HepG2 (cell line): ENCODE data around the gene CFAP73. TPM values are rescaled to one million over a fixed set of nuclear protein-coding genes. Genes with fewer than 3 reads are reported as not detected.

Experiments used
- ATAC-seq: fragments of 200-7000 bp; cut with Tn5 transposase; 3 replicates; pipeline ENCODE4 v1.9.1; 2020; ENCODE audit warnings: mild to moderate bottlenecking, moderate library complexity
- BruUV-seq: library from RNA; stranded (reverse); fragments of 400-500 nt; replicated peaks from 2 replicates; lab custom pipeline; 2021; lab: Mats Ljungman, UMichigan
- CTCF ChIA-PET: fragments of 300-600 bp; formaldehyde crosslinking; extraction: SDS; loops from one replicate; lab custom pipeline; 2021; ENCODE audit warnings: low total read pairs, inconsistent platforms, low intra/inter-chr PET ratio; lab: Yijun Ruan, JAX
- POLR2A ChIA-PET: fragments of 350-600 bp; sonication (Branson Sonifier 250); formaldehyde crosslinking; loops from one replicate; lab custom pipeline; 2020; ENCODE audit warnings: antibody characterized with exemption, inconsistent platforms; lab: Yijun Ruan, JAX
- DNase-seq: peaks from one replicate; pipeline ENCODE4 v3.0.0-alpha.2; 2015; ENCODE audit warnings: low spot score
- FAIRE-seq: peaks from 3 replicates; lab custom pipeline; 2011; peaks lifted over from hg19 to GRCh38; lab: Jason Lieb, UNC
- H2AFZ ChIP-seq: one replicate; pipeline ENCODE4 v1.6.1; 2011; ENCODE audit warnings: low read length, inconsistent platforms
- H3K27ac ChIP-seq: fragments of 300-600 bp; 3 replicates; pipeline ENCODE4 v1.8.0; 2011; ENCODE audit warnings: mixed run types, mild to moderate bottlenecking, mixed read lengths, low read length, inconsistent platforms; ENCODE audit not compliant: insufficient read depth; ENCODE audit errors: extremely low read length
- H3K27me3 ChIP-seq, 2 experiments: fragments of 200-600 bp in 1 of 2; 2 replicates in 1 of 2; 3 replicates in 1 of 2; pipeline versions ENCODE4 v1.6.0 to v1.8.0; 2011; ENCODE audit warnings: low read length in 2 of 2, mild to moderate bottlenecking in 2 of 2, moderate library complexity in 2 of 2, inconsistent platforms in 1 of 2; ENCODE audit not compliant: insufficient read depth in 2 of 2, control insufficient read depth in 1 of 2
- H3K36me3 ChIP-seq, 2 experiments: fragments of 200-600 bp in 1 of 2; replicated peaks in 1 of 2; 2 replicates in 1 of 2; 3 replicates in 1 of 2; pipeline versions ENCODE4 v1.5.1 to v1.8.0; 2011; ENCODE audit warnings: low read length in 2 of 2, inconsistent platforms in 1 of 2; ENCODE audit not compliant: insufficient read depth in 2 of 2, control insufficient read depth in 1 of 2
- H3K4me1 ChIP-seq: 2 replicates; pipeline ENCODE4 v1.5.1; 2012; ENCODE audit warnings: low read length, inconsistent platforms; ENCODE audit not compliant: insufficient read depth
- H3K4me2 ChIP-seq: 2 replicates; pipeline ENCODE4 v1.6.0; 2011; ENCODE audit warnings: low read depth, low read length, inconsistent platforms
- H3K4me3 ChIP-seq, 3 experiments: fragments of 200-600 bp in 1 of 3; sonication (generic), shearing (Covaris generic) in 1 of 3; replicated peaks in 1 of 3; 2 replicates each; pipeline ENCODE4 v1.5.1; 2011 to 2016; ENCODE audit warnings: low read length in 3 of 3, inconsistent platforms in 2 of 3, low read depth in 2 of 3, mild to moderate bottlenecking in 2 of 3, control low read depth in 1 of 3, mixed read lengths in 1 of 3; ENCODE audit not compliant: insufficient read depth in 1 of 3
- H3K79me2 ChIP-seq: one replicate; pipeline ENCODE4 v1.6.1; 2011; ENCODE audit warnings: low read length, inconsistent platforms; ENCODE audit not compliant: insufficient read depth
- H3K9ac ChIP-seq: 2 replicates; pipeline ENCODE4 v1.6.0; 2011; ENCODE audit warnings: mild to moderate bottlenecking, low read depth, low read length, inconsistent platforms; ENCODE audit not compliant: insufficient read depth
- H3K9me3 ChIP-seq: 2 replicates; pipeline ENCODE4 v1.5.1; 2012; ENCODE audit warnings: mild to moderate bottlenecking, low read length
- H4K20me1 ChIP-seq: 2 replicates; pipeline ENCODE4 v1.6.0; 2011; ENCODE audit warnings: inconsistent platforms, mild to moderate bottlenecking, low read length, moderate library complexity; ENCODE audit not compliant: insufficient read depth
- ARID2 ChIP-seq: sonication (generic); formaldehyde crosslinking; IDR thresholded peaks from 2 replicates; pipeline ENCODE4 v1.8.1; 2022; ENCODE audit warnings: mild to moderate bottlenecking, missing genetic modification reagents, borderline replicate concordance
- CREB1 ChIP-seq, 2 experiments: fragments of 450-650 bp in 1 of 2; IDR thresholded peaks; 2 replicates each; pipeline ENCODE4 v1.6.1; 2016 to 2017; ENCODE audit warnings: control low read depth in 1 of 2, mild to moderate bottlenecking in 1 of 2, missing compliant biosample characterization in 1 of 2, missing genetic modification characterization in 1 of 2
- FOSL2 ChIP-seq: sonication (generic); formaldehyde crosslinking; IDR thresholded peaks from 2 replicates; pipeline ENCODE4 v1.4.0; 2020; ENCODE audit warnings: missing genetic modification reagents
- GTF3A ChIP-seq: sonication (generic); formaldehyde crosslinking; conservative IDR thresholded peaks from 2 replicates; pipeline ENCODE4 v1.4.0; 2020; ENCODE audit warnings: mild to moderate bottlenecking, missing genetic modification reagents
- JUND ChIP-seq: sonication (generic); formaldehyde crosslinking; IDR thresholded peaks from 2 replicates; pipeline ENCODE4 v1.8.0; 2022; ENCODE audit warnings: mild to moderate bottlenecking, missing genetic modification reagents
- NFIC ChIP-seq: IDR thresholded peaks from 2 replicates; pipeline ENCODE4 v1.6.1; 2012; ENCODE audit warnings: mild to moderate bottlenecking, low read length, inconsistent platforms
- YEATS2 ChIP-seq: sonication (generic); formaldehyde crosslinking; IDR thresholded peaks from 2 replicates; pipeline ENCODE4 v1.4.0; 2020; ENCODE audit warnings: missing genetic modification reagents, borderline replicate concordance
- ZNF224 ChIP-seq: sonication (generic); formaldehyde crosslinking; IDR thresholded peaks from 2 replicates; pipeline ENCODE4 v1.5.0; 2020; ENCODE audit warnings: mild to moderate bottlenecking, missing genetic modification reagents
- ZNF296 ChIP-seq: sonication (generic); formaldehyde crosslinking; conservative IDR thresholded peaks from 2 replicates; pipeline ENCODE4 v1.5.0; 2020; ENCODE audit warnings: mild to moderate bottlenecking, missing genetic modification reagents
- WGBS: methylation state at CpG from one replicate; pipeline ENCODE4 v1.1.6; 2017; ENCODE audit warnings: low lambda C conversion rate; 5-methylcytosine and 5-hydroxymethylcytosine counted together
- in situ Hi-C: cut with HindIII; loops from 2 replicates; pipeline ENCODE4 v1.10.0; 2017; ENCODE audit warnings: low pct_unique_long_range_greater_than_20kb; ENCODE audit not compliant: extremely low pct_ligation_motif_present
- intact Hi-C: fragments of 100-400 bp; cut with micrococcal nuclease; formaldehyde crosslinking; loops from one replicate; pipeline ENCODE4 v1.10.0; 2022; ENCODE audit not compliant: unreplicated experiment
- polyA plus RNA-seq, 8 experiments: library from polyadenylated mRNA; depleted of rRNA in 3 of 8; stranded (reverse) in 7 of 8; unstranded in 1 of 8; fragments of >200 nt; fragmentation: Illumina TruSeq in 4 of 8; extraction: Trizol in 4 of 8; gene quantifications; 2 replicates each; pipeline versions ENCODE4 v1.2.1 to v1.2.3, GENCODE V29; 2011 to 2016; ENCODE audit warnings: low read depth in 4 of 8, missing spikeins in 1 of 8, mixed read lengths in 1 of 8; ENCODE audit not compliant: insufficient read depth in 1 of 8
- total RNA-seq, 5 experiments: library from RNA; depleted of rRNA; stranded (reverse); fragments of >200 nt; fragmentation: Illumina TruSeq; extraction: Trizol; gene quantifications; 2 replicates each; pipeline ENCODE4 v1.2.3, GENCODE V29; 2016; ENCODE audit warnings: low read depth in 1 of 5
- TF ChIP-seq, protein P1 (sequence below): sonication (generic); formaldehyde crosslinking; IDR thresholded peaks from 2 replicates; pipeline ENCODE4 v1.4.0; 2020; ENCODE audit warnings: missing genetic modification reagents
- TF ChIP-seq, protein P2 (sequence below), 2 experiments: fragments of 450-650 bp in 1 of 2; sonication (generic) in 1 of 2; formaldehyde crosslinking in 1 of 2; IDR thresholded peaks; 2 replicates each; pipeline versions ENCODE4 v1.6.1 to v1.8.0; 2016 to 2022; ENCODE audit warnings: antibody characterized with exemption in 1 of 2, mild to moderate bottlenecking in 1 of 2, missing genetic modification reagents in 1 of 2

The CFAP73 gene
- total and polyA plus RNA-seq, 2 of the 13 experiments (the other 11 are each of a cell fraction or from before 2014, with no cell fraction given): not detected

DNA sequence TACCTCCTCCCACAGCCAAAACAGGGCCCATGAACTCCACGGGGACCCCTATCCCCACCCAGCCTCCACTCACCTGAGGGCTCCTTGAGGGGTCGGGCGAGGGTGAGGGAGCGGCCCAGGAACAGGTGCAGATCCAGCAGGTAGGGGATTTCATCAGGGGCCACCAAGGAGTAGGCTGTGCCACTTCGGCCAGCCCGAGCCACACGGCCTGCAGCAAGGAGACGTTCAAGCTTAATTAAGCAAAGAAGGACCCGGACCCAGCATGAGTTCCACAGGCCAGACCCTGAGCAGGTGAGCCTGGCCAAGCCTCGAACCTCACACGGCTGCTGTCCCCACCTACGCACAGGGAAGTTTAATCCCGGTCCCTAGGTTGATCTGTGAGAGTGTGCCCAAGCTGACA is 20.2 kb downstream of the CFAP73 start (continued):
- TF ChIP-seq GTF3A (CRISPR knock-in tag) (no peak), YEATS2 (no peak), JUND (CRISPR knock-in tag) (no peak), ZNF224 (no peak), ZNF296 (CRISPR knock-in tag) (no peak), FOSL2 (CRISPR knock-in tag) (no peak), ARID2 (CRISPR knock-in tag) (no peak), CREB1 (IDR thresholded peaks at IDR 0.05) (no peak), CREB1 (CRISPR knock-in tag; IDR thresholded peaks at IDR 0.05) (no peak)
- TF ChIP-seq, protein P1, sequence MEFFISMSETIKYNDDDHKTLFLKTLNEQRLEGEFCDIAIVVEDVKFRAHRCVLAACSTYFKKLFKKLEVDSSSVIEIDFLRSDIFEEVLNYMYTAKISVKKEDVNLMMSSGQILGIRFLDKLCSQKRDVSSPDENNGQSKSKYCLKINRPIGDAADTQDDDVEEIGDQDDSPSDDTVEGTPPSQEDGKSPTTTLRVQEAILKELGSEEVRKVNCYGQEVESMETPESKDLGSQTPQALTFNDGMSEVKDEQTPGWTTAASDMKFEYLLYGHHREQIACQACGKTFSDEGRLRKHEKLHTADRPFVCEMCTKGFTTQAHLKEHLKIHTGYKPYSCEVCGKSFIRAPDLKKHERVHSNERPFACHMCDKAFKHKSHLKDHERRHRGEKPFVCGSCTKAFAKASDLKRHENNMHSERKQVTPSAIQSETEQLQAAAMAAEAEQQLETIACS (CRISPR knock-in tag): no peak

DNA sequence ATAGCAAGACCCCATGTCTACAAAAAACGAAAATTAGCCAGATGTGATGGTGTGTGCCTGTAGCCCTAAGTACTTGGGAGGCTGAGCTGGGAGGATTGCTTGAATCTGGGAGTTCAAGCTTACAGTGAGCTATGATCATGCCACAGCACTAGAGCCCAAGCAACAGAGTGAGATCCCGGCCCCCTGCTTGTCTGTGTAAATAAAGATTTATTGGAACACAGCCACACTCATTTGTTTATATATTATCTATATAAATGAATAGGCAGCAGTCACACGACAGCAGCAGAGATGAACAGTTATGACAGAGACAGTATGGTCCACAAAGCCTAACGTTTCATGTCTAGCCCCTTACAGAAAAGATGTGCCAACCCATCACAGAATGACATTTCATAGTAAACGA is 20.9 kb downstream of the CFAP73 start:
- no peak overlapping the region for H3K27ac ChIP-seq
- POLR2A ChIA-PET: no interaction called here
- in situ Hi-C loops (no loop called here), intact Hi-C loops (no loop called here)
- no peak overlapping the region for H3K9ac ChIP-seq
- peaks cover 47 to 82% of the 10 kb centered on the region in 2 experiments for H3K36me3 ChIP-seq
- no peak for ATAC-seq
- WGBS: 98% methylated on average over 5 of the region's 5 CpGs
- no peaks in the 10 kb centered on the region for H3K27me3 ChIP-seq
- H3K9me3 ChIP-seq: no peaks in the 10 kb centered on the region
- CTCF ChIA-PET: no interaction called here
- BruUV-seq: no TSS peak
- H3K4me3 ChIP-seq: no peak overlapping the region
- H3K79me2 ChIP-seq: no peaks in the 10 kb centered on the region
- H3K4me1 ChIP-seq: no peaks in the 10 kb centered on the region
- peaks cover 4% of the 10 kb centered on the region; the same call in 1 of the 2 replicates for H4K20me1 ChIP-seq
- H3K4me2 ChIP-seq: no peak overlapping the region
- TF ChIP-seq, protein P2, sequence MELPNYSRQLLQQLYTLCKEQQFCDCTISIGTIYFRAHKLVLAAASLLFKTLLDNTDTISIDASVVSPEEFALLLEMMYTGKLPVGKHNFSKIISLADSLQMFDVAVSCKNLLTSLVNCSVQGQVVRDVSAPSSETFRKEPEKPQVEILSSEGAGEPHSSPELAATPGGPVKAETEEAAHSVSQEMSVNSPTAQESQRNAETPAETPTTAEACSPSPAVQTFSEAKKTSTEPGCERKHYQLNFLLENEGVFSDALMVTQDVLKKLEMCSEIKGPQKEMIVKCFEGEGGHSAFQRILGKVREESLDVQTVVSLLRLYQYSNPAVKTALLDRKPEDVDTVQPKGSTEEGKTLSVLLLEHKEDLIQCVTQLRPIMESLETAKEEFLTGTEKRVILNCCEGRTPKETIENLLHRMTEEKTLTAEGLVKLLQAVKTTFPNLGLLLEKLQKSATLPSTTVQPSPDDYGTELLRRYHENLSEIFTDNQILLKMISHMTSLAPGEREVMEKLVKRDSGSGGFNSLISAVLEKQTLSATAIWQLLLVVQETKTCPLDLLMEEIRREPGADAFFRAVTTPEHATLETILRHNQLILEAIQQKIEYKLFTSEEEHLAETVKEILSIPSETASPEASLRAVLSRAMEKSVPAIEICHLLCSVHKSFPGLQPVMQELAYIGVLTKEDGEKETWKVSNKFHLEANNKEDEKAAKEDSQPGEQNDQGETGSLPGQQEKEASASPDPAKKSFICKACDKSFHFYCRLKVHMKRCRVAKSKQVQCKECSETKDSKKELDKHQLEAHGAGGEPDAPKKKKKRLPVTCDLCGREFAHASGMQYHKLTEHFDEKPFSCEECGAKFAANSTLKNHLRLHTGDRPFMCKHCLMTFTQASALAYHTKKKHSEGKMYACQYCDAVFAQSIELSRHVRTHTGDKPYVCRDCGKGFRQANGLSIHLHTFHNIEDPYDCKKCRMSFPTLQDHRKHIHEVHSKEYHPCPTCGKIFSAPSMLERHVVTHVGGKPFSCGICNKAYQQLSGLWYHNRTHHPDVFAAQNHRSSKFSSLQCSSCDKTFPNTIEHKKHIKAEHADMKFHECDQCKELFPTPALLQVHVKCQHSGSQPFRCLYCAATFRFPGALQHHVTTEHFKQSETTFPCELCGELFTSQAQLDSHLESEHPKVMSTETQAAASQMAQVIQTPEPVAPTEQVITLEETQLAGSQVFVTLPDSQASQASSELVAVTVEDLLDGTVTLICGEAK (IDR thresholded peaks at IDR 0.05): no peak
- TF ChIP-seq, protein P2 (CRISPR knock-in tag; IDR thresholded peaks at IDR 0.05): peak; percentile 44; the same call in 1 of the 2 replicates
- TF ChIP-seq NFIC: no peak
- TF ChIP-seq, all 625 proteins: peak for 1
- no peak for DNase-seq
- H2AFZ ChIP-seq: no peak overlapping the region
- FAIRE-seq: no peak
